Activated naive CD8-positive, alpha-beta T cell treated with anti-CD3 and anti-CD28 coated beads for 36 hours (primary cell): ENCODE measurements around the gene TIGD3. TPM values are rescaled to one million over a fixed set of nuclear protein-coding genes. Genes with fewer than 3 reads are reported as not detected.
A peak's percentile ranks its signal among the peaks of the same experiment; 100 is the strongest.

ENCODE experiments used
- DNase-seq: peaks from one replicate; pipeline ENCODE4 v3.0.0; 2021
- H3K27ac Mint-ChIP-seq: one replicate; pipeline ENCODE4 v1.8.0; 2022; ENCODE audit warnings: mild to moderate bottlenecking, moderate library complexity, mixed read lengths
- H3K27me3 Mint-ChIP-seq: one replicate; pipeline ENCODE4 v1.8.0; 2022; ENCODE audit warnings: mild to moderate bottlenecking, mixed read lengths
- H3K36me3 Mint-ChIP-seq: one replicate; pipeline ENCODE4 v1.8.0; 2021; ENCODE audit warnings: mild to moderate bottlenecking, mixed read lengths
- H3K4me1 Mint-ChIP-seq: one replicate; pipeline ENCODE4 v1.8.0; 2021; ENCODE audit warnings: mixed read lengths
- H3K4me3 Mint-ChIP-seq: one replicate; pipeline ENCODE4 v1.8.0; 2022; ENCODE audit warnings: mild to moderate bottlenecking, moderate library complexity, mixed read lengths
- H3K9me3 Mint-ChIP-seq: one replicate; pipeline ENCODE4 v1.8.0; 2022; ENCODE audit warnings: mixed read lengths
- total RNA-seq, 2 experiments: library from RNA; stranded (reverse); gene quantifications; one replicate each; pipeline ENCODE4 v1.2.3, GENCODE V29; 2021

The TIGD3 gene
- total RNA-seq, 2 experiments from 2014 or later = 0.49 to 0.54 TPM

DNA sequence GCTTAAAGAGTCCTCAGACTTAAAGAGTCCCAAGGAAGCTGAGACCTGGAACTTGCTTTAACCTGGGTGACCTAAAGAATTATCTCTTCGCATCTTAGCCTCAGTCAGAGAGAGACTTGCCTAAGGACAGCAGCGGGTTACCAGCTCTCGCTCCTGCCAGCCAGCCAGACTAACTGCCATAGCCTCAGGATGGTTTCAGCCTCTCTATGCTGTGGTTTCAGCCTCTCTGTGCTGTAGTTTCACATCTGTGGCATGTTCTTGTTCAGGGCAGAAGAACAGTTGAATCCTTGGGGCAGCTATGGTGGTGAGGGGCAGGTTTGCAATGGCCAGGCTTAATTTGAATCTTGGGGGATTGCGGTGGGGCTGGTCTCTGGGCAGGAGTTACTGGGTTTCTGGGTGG is 34.2 kb downstream of the TIGD3 start:
- peak overlapping the region; percentile 17 for H3K27ac Mint-ChIP-seq
- H3K4me1 Mint-ChIP-seq = peaks cover 57% of the 10 kb centered on the region
- peaks cover 6% of the 10 kb centered on the region for H3K36me3 Mint-ChIP-seq
- H3K27me3 Mint-ChIP-seq = no peaks in the 10 kb centered on the region
- DNase-seq = no peak
- peak overlapping the region; percentile 94 for H3K4me3 Mint-ChIP-seq
- H3K9me3 Mint-ChIP-seq = no peaks in the 10 kb centered on the region

- peak overlapping the region; percentile 34 for H3K27ac Mint-ChIP-seq
- no peak for DNase-seq
- peak overlapping the region; percentile 22 for H3K4me3 Mint-ChIP-seq
These were observed 34.9 kb downstream of the TIGD3 start for GRCh38 chr11:65389294-65389980.

GRCh38 chr11:65390099-65390941 is 35.8 kb downstream of the TIGD3 start:
- Mint-ChIP-seq H3K4me3 (peak overlapping the region; percentile 22), H3K27me3 (no peaks in the 10 kb centered on the region), H3K4me1 (peaks cover 42% of the 10 kb centered on the region), H3K36me3 (peaks cover 6% of the 10 kb centered on the region), H3K9me3 (no peaks in the 10 kb centered on the region), H3K27ac (peak overlapping the region; percentile 34)
- DNase-seq = no peak

More at GRCh38 chr11:65389294-65389980, 34.9 kb downstream of the TIGD3 start:
- H3K4me1 Mint-ChIP-seq = peaks cover 50% of the 10 kb centered on the region
- H3K27me3 Mint-ChIP-seq = no peaks in the 10 kb centered on the region
- H3K9me3 Mint-ChIP-seq = no peaks in the 10 kb centered on the region
- peaks cover 6% of the 10 kb centered on the region for H3K36me3 Mint-ChIP-seq

GRCh38 chr11:65390996-65391395 is 36.4 kb downstream of the TIGD3 start:
- Mint-ChIP-seq H3K4me1 (peaks cover 35% of the 10 kb centered on the region), H3K9me3 (no peaks in the 10 kb centered on the region), H3K27me3 (no peaks in the 10 kb centered on the region), H3K27ac (no peak overlapping the region), H3K4me3 (no peak overlapping the region), H3K36me3 (peaks cover 6% of the 10 kb centered on the region)
- no peak for DNase-seq

DNA sequence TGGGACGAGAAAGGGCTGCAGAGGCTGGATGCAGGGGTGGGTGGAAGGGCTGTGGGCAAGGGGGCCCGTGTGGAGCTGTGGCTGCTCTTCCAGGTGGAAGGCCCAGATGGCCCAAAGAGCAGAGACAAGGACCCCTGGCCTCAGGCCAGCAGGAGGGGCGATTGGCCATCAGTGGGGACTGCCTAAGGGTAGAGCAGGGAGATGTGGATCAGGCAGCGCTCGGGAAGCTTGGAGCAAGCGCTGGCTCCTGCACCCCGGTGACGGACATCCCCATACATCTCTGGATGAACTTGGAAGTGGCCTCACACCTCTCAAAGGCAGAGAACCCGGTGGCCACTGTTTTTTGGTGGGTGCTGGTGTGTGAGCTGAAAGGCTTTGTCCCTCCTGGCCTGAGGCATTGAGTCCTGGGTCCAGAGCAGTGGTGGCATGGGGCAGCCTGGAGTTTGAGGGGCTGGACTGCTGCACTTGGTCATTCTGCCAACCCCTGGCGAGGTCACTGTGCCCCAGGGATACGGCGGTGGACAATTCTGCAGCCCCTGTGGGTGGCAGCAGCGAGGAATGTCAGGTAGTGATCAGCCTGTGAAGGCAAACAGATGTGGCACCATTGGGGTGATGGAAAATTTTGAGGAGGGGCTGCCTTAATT is 37.8 kb downstream of the TIGD3 start:
- no peak overlapping the region for H3K4me3 Mint-ChIP-seq
- no peaks in the 10 kb centered on the region for H3K27me3 Mint-ChIP-seq
- no peaks in the 10 kb centered on the region for H3K9me3 Mint-ChIP-seq
- peaks cover 32% of the 10 kb centered on the region for H3K4me1 Mint-ChIP-seq
- DNase-seq = no peak
- H3K27ac Mint-ChIP-seq = no peak overlapping the region
- H3K36me3 Mint-ChIP-seq = peaks cover 8% of the 10 kb centered on the region

- Mint-ChIP-seq H3K9me3 (no peaks in the 10 kb centered on the region), H3K4me3 (no peak overlapping the region), H3K27me3 (no peaks in the 10 kb centered on the region), H3K36me3 (peaks cover 8% of the 10 kb centered on the region), H3K27ac (no peak overlapping the region), H3K4me1 (peaks cover 30% of the 10 kb centered on the region)
- DNase-seq = no peak
These were observed 38.3 kb downstream of the TIGD3 start for GRCh38 chr11:65392899-65393298.

DNA sequence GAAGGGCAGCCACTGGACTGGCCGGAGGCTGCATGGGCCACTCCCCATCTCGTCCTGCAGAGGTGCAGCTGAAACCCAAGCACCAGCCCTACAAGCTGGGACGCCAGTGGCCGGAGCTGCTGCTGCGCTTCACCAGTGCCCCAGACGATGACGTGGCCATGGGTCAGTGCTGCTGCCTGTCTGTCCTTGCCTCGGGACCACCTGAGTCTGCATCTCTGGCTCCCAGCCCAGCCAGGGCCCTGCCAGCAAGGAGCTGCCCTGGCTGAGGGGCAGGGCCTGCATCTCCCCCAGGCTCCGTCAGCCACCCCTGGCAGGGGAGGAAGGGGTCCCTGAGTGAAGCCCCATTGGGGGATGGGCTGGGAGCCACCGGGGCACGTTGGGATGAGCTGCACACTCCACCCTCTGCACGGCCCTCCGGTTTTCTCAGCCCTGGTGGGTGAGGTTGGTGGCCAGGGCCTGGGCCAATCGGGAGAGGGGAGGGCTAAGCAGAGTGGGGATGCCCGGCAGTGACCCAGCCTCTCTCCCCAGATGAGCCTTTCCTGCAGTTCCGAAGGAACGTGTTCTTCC is 39.0 kb downstream of the TIGD3 start:
- no peaks in the 10 kb centered on the region for H3K27me3 Mint-ChIP-seq
- no peaks in the 10 kb centered on the region for H3K9me3 Mint-ChIP-seq
- DNase-seq = no peak
- no peak overlapping the region for H3K4me3 Mint-ChIP-seq
- peaks cover 25% of the 10 kb centered on the region for H3K4me1 Mint-ChIP-seq
- H3K27ac Mint-ChIP-seq = no peak overlapping the region
- H3K36me3 Mint-ChIP-seq = peaks cover 4% of the 10 kb centered on the region

GRCh38 chr11:65394125-65394536 is 39.6 kb downstream of the TIGD3 start:
- DNase-seq = no peak
- Mint-ChIP-seq H3K36me3 (peaks cover 4% of the 10 kb centered on the region), H3K4me3 (no peak overlapping the region), H3K9me3 (no peaks in the 10 kb centered on the region), H3K27ac (no peak overlapping the region), H3K27me3 (no peaks in the 10 kb centered on the region), H3K4me1 (peaks cover 19% of the 10 kb centered on the region)

DNA sequence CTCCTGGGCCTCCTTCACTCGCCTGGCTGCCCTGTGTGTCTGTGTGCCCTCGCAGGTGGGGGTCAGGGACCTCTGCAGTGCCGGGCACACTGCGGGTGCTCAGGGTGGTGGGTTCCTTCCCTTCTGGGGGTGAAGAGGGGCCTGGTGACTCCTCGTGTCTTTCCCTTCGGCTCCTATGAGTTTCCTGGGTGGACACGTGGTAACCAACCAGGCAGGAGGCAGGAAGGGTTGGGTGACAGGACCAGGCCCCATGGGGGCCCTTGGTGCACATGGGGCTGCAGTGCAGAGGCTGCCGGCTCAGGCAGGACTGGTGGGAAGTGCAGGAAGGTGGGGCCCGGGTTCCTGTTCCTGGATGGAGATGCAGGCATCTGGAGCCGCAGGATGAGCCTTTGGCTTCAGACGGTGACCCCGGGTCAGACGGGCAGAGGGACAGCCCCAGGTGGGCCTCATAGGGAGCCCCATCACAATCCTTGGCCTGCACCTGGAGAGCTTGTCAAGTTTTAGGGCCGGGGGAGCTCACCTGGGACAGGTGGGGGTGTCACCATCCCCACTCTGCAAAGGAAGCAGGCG is 41.5 kb downstream of the TIGD3 start:
- Mint-ChIP-seq H3K4me3 (no peak overlapping the region), H3K4me1 (peaks cover 6% of the 10 kb centered on the region), H3K27ac (no peak overlapping the region), H3K9me3 (no peaks in the 10 kb centered on the region), H3K36me3 (peaks cover 5% of the 10 kb centered on the region), H3K27me3 (no peaks in the 10 kb centered on the region)
- DNase-seq = no peak

DNA sequence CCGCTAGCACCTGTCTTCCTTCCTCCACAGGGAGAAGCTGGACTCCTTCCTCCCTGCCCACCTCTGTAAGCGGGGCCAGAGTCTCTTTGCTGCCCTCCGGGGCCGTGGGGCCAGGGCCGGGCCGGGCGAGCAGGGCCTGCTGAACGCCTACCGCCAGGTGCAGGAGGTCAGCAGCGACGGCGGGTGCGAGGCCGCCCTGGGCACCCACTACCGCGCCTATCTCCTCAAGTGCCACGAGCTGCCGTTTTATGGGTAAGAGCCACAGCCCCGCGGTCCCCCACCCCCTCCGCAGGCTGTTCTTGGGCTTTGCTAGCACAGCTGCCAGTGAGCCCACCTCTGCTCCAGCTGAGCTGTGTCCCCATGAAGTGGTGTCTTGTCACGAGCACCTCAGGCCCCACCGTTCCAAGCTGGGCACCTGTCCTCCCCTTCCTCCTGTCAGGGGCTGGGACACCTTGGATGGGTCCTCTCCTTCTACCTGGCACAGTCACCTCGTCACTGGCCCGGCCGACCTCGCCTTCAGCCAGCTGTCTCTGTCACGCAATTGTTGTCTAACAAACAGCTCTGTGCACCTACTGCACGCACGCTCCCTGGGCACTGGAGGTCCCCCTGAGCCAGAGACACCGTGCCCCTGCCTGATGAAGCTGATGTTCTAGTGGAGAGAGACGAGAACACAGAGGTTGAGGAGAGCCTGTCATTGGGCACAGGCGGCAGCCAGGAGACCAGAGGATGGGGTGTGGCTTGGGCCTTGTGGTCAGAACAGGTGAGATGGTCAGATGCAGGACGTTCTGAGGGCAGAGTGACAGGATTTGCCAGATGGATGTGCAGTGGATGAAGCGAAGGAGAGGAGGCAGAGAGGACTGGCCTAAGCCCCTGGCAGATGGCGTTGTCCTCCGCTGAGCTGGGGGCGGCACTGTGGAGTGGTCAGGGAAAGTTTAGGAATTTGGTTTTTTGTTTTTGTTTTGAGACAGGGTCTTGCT is 42.5 kb downstream of the TIGD3 start:
- H3K4me1 Mint-ChIP-seq = peaks cover under 1% of the 10 kb centered on the region
- no peak overlapping the region for H3K27ac Mint-ChIP-seq
- no peak for DNase-seq
- peaks cover 5% of the 10 kb centered on the region for H3K36me3 Mint-ChIP-seq
- H3K4me3 Mint-ChIP-seq = no peak overlapping the region
- H3K27me3 Mint-ChIP-seq = no peaks in the 10 kb centered on the region
- H3K9me3 Mint-ChIP-seq = no peaks in the 10 kb centered on the region

- no peak for DNase-seq
- Mint-ChIP-seq H3K4me3 (no peak overlapping the region), H3K9me3 (no peaks in the 10 kb centered on the region), H3K27ac (no peak overlapping the region), H3K4me1 (peaks cover 6% of the 10 kb centered on the region), H3K27me3 (no peaks in the 10 kb centered on the region), H3K36me3 (peaks cover 8% of the 10 kb centered on the region)
These were observed 43.9 kb downstream of the TIGD3 start for GRCh38 chr11:65398362-65398910.

DNA sequence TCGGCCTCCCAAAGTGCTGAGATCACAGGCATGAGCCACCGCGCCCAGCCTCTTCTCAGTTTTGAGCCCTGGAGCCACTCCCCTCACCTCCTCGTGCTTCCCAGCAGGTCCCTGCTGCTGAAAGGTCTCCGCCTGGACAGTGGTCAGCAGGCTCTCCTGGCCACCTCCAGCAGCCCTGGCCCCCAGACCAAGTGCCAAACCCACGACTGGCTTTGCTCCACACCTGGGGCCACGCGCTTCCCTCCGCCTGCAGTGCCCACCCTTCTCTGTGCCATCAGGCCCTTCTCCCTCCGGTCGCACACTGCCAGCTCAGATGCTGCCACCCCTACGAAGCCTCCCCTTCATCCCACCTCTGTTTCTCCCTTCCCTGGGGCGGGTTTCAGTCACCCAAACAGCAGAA is 44.7 kb downstream of the TIGD3 start:
- peaks cover 8% of the 10 kb centered on the region for H3K36me3 Mint-ChIP-seq
- no peaks in the 10 kb centered on the region for H3K27me3 Mint-ChIP-seq
- H3K9me3 Mint-ChIP-seq = no peaks in the 10 kb centered on the region
- no peak for DNase-seq
- no peak overlapping the region for H3K27ac Mint-ChIP-seq
- H3K4me3 Mint-ChIP-seq = no peak overlapping the region
- peaks cover 8% of the 10 kb centered on the region for H3K4me1 Mint-ChIP-seq

GRCh38 chr11:65399845-65400244 is 45.3 kb downstream of the TIGD3 start:
- no peak for DNase-seq
- H3K36me3 Mint-ChIP-seq = peaks cover 11% of the 10 kb centered on the region
- H3K4me3 Mint-ChIP-seq = no peak overlapping the region
- peaks cover 8% of the 10 kb centered on the region for H3K4me1 Mint-ChIP-seq
- H3K27ac Mint-ChIP-seq = no peak overlapping the region
- no peaks in the 10 kb centered on the region for H3K9me3 Mint-ChIP-seq
- H3K27me3 Mint-ChIP-seq = no peaks in the 10 kb centered on the region
